Breast epithelium (tissue), 4 donors: ENCODE measurements around the gene RBBP8NL. TPM values are rescaled to one million over a fixed set of nuclear protein-coding genes. Genes with fewer than 3 reads are reported as not detected.

Experiments used
- DNase-seq, 2 donors: peaks; one replicate each; pipeline ENCODE4 v3.0.0-alpha.2; 2019; ENCODE audit warnings: low spot score in 2 of 2
- H3K27ac ChIP-seq, 2 donors: fragments of 200-600 bp; sonication (generic) in 1 of 2; one replicate each; pipeline ENCODE4 v1.5.1; 2016 to 2019; ENCODE audit warnings: mild to moderate bottlenecking in 1 of 2
- H3K27me3 ChIP-seq, 2 donors: fragments of 200-600 bp; sonication (generic) in 1 of 2; one replicate each; pipeline versions ENCODE4 v1.5.1 to v1.6.0; 2017 to 2019; ENCODE audit warnings: control low read depth in 1 of 2, mild to moderate bottlenecking in 1 of 2
- H3K36me3 ChIP-seq: fragments of 200-600 bp; one replicate; pipeline ENCODE4 v1.5.1; 2019
- H3K4me1 ChIP-seq, 2 donors: fragments of 200-600 bp; sonication (generic); one replicate each; pipeline ENCODE4 v1.5.1; 2016 to 2019; ENCODE audit warnings: control low read depth in 1 of 2
- H3K4me3 ChIP-seq, 3 donors: fragments of 200-600 bp; sonication (generic); 1 replicate in 2 of 3; 2 replicates in 1 of 3; pipeline ENCODE4 v1.5.1; 2016 to 2019; ENCODE audit warnings: mild to moderate bottlenecking in 3 of 3, moderate library complexity in 2 of 3
- H3K9me3 ChIP-seq, 2 donors: fragments of 200-600 bp; sonication (generic) in 1 of 2; one replicate each; pipeline ENCODE4 v1.5.1; 2016 to 2019; ENCODE audit warnings: control low read depth in 1 of 2
- POLR2A ChIP-seq: fragments of 450-650 bp; IDR thresholded peaks from one replicate; pipeline ENCODE4 v1.6.1; 2016; ENCODE audit warnings: antibody characterized with exemption, mild to moderate bottlenecking, moderate library complexity
- POLR2AphosphoS5 ChIP-seq, 3 donors: sonication (generic); formaldehyde crosslinking; IDR thresholded peaks; one replicate each; pipeline ENCODE4 v1.6.1; 2017; ENCODE audit warnings: antibody characterized with exemption in 3 of 3
- intact Hi-C: fragments of 100-400 bp; cut with DNase I; formaldehyde crosslinking; loops from one replicate; pipeline ENCODE4 v1.15.1; 2023; ENCODE audit warnings: low total_unique reads
- total RNA-seq, 3 donors: library from RNA; depleted of rRNA; stranded (reverse); fragments of >200 nt; gene quantifications; one replicate each; pipeline ENCODE4 v1.1.0, GENCODE V29; 2016
- TF ChIP-seq, protein P1 (sequence below), 3 donors: fragments of 450-650 bp; IDR thresholded peaks; one replicate each; pipeline ENCODE4 v1.5.1; 2016 to 2017; ENCODE audit warnings: antibody characterized with exemption in 3 of 3, mild to moderate bottlenecking in 3 of 3, moderate library complexity in 3 of 3

Gene RBBP8NL
- total RNA-seq, 3 donors from 2014 or later, result 2.0 to 4.0 TPM; not detected in 1

DNA sequence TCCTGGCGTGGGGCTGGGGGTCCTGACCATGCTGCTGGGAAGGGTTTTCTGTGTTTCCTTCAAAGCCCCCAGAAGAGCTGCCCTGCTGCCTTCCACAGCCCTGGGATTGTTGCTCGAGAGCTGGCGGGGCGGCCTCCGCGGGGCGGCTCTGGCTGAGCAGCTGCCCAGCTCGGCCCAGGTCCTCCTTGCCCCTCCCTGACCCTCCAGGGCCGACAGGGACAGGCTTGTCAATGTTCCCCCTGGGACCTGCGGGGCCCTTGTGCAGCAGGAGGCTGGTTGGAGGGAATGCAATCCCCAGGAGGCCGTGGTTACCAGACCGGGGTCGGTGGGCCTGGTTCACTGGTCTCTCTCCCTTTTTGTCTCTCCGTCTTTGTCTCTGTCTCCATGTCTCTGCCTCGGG, 28.6 kb upstream of the RBBP8NL start:
- H3K4me3 ChIP-seq, result no peak overlapping the region
- intact Hi-C loops, result no loop called here
- peaks cover 3 to 58% of the 10 kb centered on the region in 2 donors for H3K27me3 ChIP-seq
- no peak for DNase-seq
- TF ChIP-seq POLR2A (no peak), POLR2AphosphoS5 (IDR thresholded peaks at IDR 0.05) (no peak)
- TF ChIP-seq, protein P1, sequence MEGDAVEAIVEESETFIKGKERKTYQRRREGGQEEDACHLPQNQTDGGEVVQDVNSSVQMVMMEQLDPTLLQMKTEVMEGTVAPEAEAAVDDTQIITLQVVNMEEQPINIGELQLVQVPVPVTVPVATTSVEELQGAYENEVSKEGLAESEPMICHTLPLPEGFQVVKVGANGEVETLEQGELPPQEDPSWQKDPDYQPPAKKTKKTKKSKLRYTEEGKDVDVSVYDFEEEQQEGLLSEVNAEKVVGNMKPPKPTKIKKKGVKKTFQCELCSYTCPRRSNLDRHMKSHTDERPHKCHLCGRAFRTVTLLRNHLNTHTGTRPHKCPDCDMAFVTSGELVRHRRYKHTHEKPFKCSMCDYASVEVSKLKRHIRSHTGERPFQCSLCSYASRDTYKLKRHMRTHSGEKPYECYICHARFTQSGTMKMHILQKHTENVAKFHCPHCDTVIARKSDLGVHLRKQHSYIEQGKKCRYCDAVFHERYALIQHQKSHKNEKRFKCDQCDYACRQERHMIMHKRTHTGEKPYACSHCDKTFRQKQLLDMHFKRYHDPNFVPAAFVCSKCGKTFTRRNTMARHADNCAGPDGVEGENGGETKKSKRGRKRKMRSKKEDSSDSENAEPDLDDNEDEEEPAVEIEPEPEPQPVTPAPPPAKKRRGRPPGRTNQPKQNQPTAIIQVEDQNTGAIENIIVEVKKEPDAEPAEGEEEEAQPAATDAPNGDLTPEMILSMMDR (IDR thresholded peaks at IDR 0.05), result no peak
- no peaks in the 10 kb centered on the region for H3K4me1 ChIP-seq
- H3K36me3 ChIP-seq, result no peaks in the 10 kb centered on the region
- no peaks in the 10 kb centered on the region for H3K9me3 ChIP-seq
- no peak overlapping the region for H3K27ac ChIP-seq

DNA sequence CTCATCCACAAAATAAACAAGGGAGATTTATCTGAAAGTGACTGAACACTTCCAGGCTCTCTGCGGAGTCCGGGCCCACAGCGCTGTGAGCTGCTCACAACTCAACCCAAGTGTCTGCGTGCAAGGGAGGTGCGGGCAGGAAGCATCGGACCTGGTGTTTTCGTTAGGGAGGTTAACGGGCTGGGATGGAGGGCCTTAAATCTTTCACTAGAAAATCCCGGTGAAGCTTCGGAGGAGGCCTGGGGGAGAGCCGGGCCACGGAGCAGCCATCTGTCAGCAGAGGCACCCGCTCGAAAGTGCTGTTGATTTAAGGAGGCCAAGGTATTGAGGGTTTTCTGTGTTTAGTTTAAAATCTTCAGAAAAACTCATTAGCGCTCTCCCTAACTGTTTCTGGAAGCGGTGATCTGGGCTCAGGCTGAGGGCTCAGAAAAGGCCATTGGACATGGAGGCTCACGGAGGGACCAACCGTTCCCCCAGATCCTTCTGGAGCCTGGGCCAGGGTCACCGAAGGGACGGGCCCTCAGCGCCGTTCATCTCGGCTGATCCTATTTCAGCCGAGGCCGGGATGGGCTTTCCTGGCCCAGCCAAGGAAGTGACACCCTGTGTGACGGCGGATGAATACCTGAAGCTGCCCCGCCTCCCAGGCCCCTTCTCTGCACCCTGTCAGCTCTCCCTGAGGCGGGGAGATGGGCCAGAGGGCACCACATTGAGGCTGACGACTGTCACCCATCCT, 27.7 kb upstream of the RBBP8NL start:
- H3K27me3 ChIP-seq, result peaks cover 3 to 61% of the 10 kb centered on the region in 2 donors
- TF ChIP-seq POLR2A (no peak), POLR2AphosphoS5 (IDR thresholded peaks at IDR 0.05) (no peak)
- TF ChIP-seq, protein P1 (IDR thresholded peaks at IDR 0.05), result no peak
- no peak overlapping the region for H3K4me3 ChIP-seq
- intact Hi-C loops, result no loop called here
- H3K9me3 ChIP-seq, result no peaks in the 10 kb centered on the region
- DNase-seq, result no peak
- H3K36me3 ChIP-seq, result no peaks in the 10 kb centered on the region
- H3K27ac ChIP-seq, result no peak overlapping the region
- no peaks in the 10 kb centered on the region for H3K4me1 ChIP-seq

DNA sequence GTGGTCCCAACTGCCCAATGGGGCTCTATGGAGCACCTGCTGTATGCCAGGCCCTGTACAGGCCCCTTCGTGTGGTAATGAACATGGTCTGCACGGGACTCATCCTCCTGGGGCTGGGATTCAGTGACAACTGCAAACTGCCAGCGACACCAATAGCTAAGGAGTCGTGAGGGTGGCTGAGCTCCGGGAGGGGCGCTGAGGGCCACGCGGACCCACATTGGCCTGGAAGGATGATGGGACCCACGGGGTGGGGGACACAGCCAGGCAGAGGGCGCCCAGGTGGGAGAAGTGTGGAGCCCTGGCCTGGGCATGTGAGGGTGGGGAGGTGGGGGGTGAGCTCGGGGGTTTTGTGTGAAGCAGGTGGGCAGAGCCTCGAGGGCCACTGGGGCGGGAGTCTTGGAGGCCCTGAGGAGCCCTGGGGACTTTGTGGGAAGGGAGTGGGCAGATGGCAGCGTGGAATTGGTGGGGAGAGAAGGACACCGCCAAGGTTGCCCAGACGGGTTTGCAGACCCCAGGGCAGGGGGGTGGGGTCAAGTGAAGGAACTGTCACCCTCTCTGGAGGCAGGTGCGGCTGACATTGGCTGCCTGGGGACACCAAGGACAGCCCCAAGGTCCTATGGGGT, 26.0 kb upstream of the RBBP8NL start:
- Histone ChIP-seq H3K27ac (no peak overlapping the region), H3K4me1 (no peaks in the 10 kb centered on the region), H3K27me3 (peaks cover 3 to 64% of the 10 kb centered on the region in 2 donors), H3K4me3 (no peak overlapping the region), H3K9me3 (no peaks in the 10 kb centered on the region), H3K36me3 (no peaks in the 10 kb centered on the region)
- no peak for DNase-seq
- TF ChIP-seq POLR2A (no peak), POLR2AphosphoS5 (IDR thresholded peaks at IDR 0.05) (no peak)
- TF ChIP-seq, protein P1 (IDR thresholded peaks at IDR 0.05), result no peak
- intact Hi-C loops, result no loop called here

DNA sequence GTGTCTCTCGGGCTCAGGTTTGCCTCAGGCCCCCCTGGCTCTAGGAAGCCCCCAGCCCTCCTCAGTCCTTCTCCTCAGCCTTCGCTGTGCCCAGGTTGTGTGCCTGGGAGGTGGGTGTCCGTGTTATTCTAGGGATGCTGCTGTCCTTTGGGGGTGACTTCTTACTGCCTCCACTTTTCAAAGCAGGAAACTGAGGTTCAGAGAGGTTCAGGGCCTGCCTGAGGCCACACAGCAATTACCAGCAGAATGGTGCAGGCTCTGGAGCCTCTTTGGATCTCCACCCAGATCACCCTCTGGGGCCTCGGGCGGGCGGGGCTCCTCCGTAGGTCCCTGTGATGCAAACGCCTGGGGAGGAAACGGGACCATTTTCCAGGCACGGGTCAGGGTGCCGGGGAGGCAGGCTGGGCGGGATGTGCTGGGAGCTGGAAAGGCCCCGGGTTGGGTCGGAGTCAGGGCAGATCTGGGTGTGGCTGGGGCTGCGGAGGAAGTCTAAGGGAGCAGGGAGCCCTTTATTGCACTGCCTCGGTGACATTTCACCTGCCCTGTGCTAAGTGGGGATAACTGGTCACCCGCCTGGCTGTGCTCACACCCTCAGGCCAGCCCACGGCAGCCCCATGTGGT, 25.2 kb upstream of the RBBP8NL start:
- Histone ChIP-seq H3K27ac (no peak overlapping the region), H3K9me3 (no peaks in the 10 kb centered on the region), H3K27me3 (peaks cover 3 to 63% of the 10 kb centered on the region in 2 donors), H3K4me3 (no peak overlapping the region), H3K4me1 (no peaks in the 10 kb centered on the region), H3K36me3 (no peaks in the 10 kb centered on the region)
- TF ChIP-seq POLR2AphosphoS5 (IDR thresholded peaks at IDR 0.05) (no peak), POLR2A (no peak)
- TF ChIP-seq, protein P1 (IDR thresholded peaks at IDR 0.05), result no peak
- intact Hi-C loops, result loop anchor here (1.0 kb wide), 1 partner anchor 44 kb away; no protein-coding TSS in a partner anchor
- DNase-seq, result no peak

DNA sequence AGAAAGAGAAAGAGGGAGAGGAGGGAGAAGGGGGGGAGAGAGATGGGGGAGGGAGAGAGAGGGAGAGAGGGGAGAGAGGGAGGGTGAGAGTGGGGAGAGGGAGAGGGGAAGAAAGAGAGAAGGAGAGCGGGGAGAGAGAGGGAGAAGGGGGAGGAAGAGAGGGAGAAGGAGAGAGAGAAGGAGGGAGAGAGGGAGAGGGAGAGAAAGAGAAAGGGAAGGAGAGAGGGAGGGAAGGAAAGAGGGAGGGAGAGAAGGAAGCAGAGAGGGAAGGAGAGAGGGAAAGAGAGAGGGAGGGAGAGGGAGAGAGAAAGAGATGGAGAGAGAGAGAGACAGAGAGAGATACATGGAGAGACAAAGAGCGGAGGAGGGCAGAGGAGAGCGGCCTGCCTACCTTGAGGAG, 24.6 kb upstream of the RBBP8NL start:
- Histone ChIP-seq H3K4me3 (no peak overlapping the region), H3K9me3 (no peaks in the 10 kb centered on the region), H3K4me1 (no peaks in the 10 kb centered on the region), H3K36me3 (no peaks in the 10 kb centered on the region), H3K27ac (no peak overlapping the region), H3K27me3 (peaks cover 3 to 63% of the 10 kb centered on the region in 2 donors)
- TF ChIP-seq POLR2AphosphoS5 (IDR thresholded peaks at IDR 0.05) (no peak), POLR2A (no peak)
- TF ChIP-seq, protein P1 (IDR thresholded peaks at IDR 0.05), result no peak
- intact Hi-C loops, result loop anchor here (1.0 kb wide), 1 partner anchor 44 kb away; no protein-coding TSS in a partner anchor
- DNase-seq, result no peak
